NCI-H1092 (cell line): Measurements from ENCODE around the gene EXOC3L4.
A peak's percentile ranks its signal among the peaks of the same experiment; 100 is the strongest.
"Not testable (repeated sequence)": the region's sequence is repeated elsewhere in the genome, so short reads cannot be mapped to it uniquely, and the experiment has no call there.

Experiments
- DNase-seq: peaks from one replicate; lab custom pipeline; 2025; lab: John Stamatoyannopoulos, UW

EXOC3L4 gene

DNA sequence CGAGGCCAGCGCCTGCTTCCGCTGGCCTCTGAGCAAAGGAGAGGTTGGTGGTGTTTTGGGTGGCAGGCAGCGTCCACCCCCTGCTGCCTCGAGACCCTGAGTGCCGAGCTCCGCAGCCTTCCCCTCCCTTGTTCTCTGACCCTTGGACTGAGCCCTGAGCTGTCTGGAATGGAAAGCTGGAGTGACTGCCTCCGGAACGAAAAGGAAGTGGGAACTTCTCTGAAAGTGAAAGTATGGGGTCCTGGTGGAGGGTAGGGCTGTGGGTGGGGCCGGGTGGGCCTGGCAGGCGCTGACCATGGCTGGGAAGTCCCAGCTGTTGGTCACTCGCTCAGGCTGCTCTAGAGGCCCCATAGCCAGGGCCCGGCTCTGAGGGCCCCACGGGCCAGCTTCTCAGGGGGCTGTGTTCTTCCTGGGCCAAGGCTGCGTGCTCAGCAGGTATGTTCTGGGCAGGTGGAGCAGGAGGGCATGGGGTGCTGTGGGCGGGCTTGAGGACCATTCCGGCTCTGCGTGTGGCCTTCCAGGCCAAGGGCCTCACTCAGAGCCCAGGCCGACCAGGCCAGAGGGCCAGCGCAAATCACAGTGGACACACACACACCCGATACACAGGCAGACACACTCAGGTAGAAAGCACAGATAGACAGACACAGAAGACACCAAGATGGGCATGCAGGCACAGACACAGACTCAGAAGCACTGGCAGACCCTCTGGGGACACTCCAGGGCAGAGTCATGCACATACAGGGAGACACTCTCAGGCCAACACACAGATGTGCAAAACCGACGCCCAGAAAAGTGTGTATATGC lies at the start of gene EXOC3L4:
EXOC3L4 (plus strand) TSS at position 320 of the 804 bp plus-strand sequence. CDS start 5,495 bp downstream, outside the sequence.
- no peak for DNase-seq

DNA sequence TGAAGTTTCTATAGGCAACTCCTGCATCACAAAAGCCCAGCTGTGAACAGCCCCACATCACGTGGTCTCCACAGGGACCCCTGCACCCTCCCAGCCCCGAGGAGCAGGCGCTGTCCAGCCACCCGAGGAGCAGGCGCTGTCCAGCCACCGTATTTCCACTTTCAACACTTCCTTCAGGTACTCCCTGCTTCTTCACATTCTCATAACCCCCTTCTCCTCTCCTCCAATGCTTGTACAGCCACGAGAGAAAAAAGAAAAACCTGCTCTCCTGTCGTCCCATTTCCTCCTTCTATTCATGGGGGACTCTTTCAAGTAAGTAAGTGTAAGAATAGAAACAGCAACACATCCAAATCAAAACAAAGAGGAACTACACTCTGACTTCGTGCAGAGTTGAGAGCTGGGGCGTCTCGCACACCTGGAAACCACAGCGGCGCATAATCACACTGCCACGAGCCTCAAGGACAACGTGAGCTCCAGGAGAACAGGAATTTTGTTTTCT lies 49.1 kb upstream of the EXOC3L4 start:
- DNase-seq: no peak

DNA sequence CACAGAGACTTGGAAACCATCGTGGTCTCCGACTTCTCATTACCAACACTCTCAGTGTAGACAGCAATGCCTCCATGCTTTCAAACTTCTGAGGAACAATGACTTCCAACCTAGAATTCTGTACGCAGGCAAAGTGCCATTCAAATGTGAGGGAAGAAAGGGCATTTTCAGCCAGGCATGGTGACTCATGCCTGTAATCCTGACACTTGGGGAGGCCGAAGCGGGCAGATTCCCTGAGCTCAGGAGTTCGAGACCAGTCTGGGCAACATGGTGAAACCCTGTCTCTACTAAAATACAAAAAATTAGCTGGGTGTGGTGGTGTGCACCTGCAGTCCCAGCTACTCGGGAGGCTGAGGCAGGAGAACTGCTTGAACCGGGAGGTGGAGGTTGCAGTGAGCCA lies 47.1 kb upstream of the EXOC3L4 start:
- DNase-seq: not testable (repeated sequence)

DNA sequence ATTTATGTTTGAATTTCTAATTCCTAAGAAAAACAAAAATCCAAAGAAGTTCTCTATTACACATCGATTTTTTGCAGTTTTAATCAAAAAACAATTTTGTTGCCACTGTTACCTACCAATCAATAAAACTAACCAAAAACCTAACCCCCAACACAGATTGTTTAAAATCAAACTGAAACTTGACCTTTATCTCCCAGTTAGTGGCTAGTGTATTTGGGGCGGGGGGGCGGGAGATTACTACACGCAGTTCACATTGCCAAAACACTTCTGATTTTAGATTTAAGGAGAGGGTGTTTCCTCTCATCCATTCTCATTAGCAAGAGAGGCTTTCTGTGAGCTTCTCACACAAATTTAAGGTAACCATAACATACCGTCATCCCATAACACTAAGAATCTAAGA lies 43.6 kb upstream of the EXOC3L4 start:
- DNase-seq: no peak

DNA sequence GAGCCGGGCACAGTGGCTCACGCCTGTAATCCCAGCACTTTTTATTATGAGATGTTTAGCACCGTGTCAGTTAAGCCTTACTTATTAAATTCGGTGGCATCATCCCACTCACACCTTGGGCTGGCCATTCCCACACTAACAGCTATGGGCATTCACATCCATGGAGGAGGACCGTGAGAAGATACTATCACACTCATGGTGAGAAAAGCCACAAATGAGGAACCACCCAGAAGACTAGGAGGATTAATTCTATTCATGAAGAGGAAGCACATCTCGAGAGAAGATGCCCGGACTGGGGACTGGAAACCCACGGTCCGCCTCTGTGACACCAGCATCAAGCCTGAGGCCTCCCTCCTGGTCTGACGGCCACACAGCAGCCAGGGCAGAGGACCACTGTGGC lies 42.1 kb upstream of the EXOC3L4 start:
- no peak for DNase-seq

DNA sequence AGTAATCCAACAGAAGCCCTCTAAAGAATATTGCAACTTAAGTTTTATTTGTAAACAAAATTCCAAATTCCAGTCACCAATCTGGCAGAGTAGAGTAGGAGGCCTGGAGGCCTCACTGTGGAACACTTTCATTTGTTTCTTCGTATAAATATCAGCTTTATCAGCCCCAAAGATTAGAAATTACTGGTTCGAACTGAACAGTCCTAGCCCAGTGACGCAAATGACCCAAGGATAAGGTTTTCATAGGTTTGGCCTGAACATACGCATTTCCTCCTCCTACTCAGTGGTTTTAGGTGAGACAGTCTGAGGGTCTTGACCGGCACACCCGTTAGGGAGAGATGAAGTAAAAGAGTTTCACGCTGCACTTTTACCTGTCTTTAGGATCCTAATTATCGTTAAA lies 38.8 kb upstream of the EXOC3L4 start:
- DNase-seq: no peak

DNA sequence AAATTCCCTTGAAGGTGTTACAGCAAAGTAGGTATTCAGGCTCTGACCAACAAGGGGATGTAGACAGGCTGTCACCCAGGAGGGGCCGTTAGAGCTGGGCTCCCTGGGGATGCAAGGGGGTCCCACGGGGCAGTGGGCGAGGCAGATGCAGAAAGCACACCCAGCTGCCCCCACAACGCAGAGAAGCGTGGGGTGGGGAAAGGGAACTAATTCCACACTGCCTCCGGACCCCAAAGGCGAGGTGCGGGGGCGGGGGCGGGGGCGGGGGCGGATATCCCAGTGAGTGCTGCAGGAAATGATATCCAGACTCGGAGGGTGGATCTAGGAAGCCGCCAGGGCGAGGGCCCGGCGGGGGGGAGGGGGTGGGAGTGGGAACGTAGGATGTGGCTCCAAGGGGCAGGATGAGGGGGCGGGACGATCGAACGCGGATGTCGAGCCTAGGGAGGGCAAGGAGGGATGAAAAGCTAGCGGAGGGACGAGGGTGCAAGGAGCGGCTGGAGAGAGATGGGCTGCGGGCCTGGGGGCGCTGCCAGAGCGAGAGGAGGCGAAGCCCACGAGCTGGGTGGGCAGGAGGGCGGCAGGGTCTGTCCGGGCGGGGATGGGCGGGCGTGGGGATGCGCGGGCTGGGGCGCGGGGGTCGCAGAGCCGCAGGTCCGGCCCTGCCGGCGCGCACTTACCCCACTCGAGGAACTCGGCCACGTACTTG lies 38.0 kb upstream of the EXOC3L4 start:
- DNase-seq: no peak

DNA sequence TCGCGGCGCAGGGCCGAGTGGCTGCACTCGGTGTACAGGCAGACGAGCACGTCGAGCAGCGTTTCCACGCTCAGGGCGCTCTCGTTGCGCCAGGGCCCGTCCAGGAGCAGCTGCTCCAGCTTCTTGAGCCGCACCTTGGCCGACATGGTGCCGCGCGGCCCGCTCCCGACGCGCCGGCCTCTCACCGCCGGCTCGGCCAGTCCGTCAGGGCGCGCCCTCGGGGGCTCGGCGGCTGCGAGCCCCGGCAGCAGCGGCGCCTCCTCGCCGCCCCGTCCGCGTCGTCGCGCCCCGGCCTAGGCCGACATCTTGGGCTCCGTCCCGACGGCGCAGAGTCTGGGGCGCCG lies 37.5 kb upstream of the EXOC3L4 start:
- DNase-seq: no peak

DNA sequence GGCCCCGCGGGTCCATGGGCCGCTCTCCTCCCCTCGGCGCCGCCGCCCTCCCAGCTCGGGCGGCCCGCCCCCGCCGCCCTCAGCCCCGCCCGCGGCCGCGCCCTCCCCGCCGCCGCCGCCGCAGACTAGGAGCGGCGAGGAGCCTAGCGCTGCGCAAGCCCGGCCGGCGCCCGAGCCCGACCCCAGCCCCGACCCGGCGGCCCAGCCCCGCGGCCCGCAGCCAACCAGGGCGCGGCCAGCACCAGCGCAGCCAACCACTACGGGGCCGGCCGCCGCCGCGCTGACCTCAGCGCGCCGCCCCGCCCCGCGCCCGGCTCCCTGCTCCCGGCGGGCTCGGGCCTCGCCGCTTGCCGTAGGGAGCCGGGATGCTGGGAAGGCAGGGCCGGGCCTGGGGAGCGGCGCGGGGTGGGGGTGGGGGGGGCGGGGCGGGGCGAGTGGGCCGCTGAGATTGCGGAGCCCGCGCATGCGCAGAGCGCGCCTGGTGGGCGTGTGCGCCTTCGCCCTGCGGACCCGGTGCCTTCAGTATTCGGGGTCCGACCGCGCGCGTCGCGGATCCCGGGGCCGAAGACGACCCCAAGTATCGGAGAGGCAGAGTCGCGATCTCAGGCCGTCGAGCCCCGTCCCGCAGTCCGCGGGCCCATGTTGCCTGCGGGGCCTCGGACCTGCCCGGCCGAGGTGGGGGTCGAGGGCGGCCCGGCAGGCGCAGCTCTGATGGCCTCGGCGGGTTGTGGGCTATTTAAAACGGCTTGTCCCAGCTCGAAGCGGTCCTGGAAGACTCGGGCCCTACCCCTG lies 37.0 kb upstream of the EXOC3L4 start, which contains the start of gene CDC42BPB:
CDC42BPB (minus strand) TSS at position 178 of the 792 bp plus-strand sequence. CDS start 376 bp downstream, outside the sequence.
- DNase-seq: peak; percentile 86

DNA sequence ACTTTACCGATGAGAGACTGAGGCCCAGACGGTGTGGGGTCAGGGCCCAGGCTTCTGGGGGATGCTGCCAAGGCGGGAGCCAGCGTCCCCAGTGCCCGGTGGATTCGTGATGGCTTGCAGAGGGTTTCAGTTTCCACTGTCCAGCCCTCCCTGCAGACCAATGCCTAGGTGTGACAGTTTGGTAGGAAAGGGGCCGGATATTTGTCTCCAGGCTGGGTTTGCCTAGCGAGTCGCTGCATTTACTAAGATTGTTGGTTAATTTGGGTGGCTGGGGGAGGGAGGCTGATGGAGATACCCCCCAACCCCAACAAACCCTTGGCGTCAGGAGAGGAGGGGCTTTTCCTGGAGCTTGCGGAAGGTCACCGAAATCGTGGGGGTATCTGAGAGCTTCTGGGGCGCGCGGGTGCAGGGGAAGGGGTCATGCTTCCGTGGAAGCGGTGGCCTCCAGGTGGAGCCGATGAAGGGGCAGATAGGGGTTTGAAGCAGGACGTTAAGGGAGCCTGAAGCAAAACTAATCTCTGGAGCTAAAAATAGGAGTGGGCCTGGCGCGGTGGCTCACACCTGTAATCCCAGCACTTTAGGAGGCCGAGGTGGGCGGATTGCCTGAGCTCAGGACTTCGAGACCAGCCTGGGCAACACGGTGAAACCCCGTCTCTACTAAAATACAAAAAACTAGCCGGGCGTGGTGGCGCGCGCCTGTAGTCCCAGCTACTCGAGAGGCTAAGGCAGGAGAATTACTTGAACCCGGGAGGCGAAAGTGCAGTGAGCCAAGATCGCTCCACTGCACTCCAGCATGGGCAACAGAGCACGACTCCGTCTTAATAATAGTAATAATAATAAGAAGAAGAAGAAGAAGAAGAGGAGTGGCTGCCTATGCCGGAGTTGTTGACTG lies 36.1 kb upstream of the EXOC3L4 start:
- no peak for DNase-seq

DNA sequence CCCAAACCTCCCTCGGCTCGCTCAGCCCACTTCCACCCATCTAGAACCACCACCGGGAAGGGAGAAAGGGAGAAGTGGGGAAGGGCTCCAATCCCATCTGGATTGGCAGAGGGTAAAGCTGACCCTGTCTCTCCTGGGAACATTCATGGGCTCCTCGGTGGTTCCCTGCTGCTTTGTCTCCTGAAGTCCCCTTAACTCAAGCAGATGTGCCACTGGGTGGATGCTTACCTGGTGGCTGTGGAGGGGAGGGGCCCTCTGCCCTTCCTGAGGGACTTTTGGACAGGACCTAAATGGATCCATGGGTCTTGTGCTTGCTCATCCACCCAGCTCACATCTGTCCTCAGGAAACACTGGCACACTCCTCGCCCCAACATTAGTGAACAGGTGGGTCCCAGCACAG lies 35.0 kb upstream of the EXOC3L4 start:
- DNase-seq: no peak

DNA sequence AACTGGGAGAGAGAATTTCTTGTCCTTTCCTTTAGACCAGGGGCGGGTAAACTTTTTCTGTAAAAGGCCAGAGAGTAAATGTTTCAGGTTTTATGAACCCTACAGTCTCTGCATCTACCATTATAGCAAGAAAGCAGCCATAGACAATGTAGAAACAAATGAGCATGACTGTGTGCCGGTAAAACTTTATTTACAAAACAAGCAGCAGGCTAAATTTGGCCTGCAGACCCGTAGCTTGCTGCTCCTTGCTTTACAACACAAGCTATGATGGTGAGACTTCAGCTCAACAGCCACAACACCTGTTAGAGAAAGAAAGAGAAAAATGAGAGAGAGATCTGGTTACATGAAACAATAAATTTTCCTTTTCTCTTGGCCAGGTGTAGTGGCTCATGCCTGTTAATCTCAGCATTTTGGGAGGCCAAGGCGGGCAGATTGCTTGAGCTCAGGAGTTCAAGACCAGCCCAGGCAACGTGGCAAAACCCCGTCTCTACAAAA lies 33.0 kb upstream of the EXOC3L4 start:
- no peak for DNase-seq

DNA sequence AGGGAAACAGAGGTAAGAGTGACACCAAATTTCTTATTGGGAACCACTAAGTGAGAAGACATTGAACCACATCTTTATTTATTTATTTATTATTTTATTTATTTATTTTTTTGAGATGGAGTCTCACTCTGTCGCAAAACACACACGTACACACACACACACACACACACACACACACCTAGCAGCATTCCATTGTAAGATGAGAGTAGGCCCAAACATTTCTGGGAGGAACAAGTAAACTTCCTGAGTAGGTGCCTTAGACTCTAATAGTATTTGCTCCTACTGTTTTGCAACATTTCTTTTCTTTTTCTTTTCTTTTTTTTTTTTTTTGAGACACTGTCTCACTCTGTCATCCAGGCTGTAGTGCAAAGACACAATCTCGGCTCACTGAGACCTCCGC lies 30.1 kb upstream of the EXOC3L4 start:
- no peak for DNase-seq

DNA sequence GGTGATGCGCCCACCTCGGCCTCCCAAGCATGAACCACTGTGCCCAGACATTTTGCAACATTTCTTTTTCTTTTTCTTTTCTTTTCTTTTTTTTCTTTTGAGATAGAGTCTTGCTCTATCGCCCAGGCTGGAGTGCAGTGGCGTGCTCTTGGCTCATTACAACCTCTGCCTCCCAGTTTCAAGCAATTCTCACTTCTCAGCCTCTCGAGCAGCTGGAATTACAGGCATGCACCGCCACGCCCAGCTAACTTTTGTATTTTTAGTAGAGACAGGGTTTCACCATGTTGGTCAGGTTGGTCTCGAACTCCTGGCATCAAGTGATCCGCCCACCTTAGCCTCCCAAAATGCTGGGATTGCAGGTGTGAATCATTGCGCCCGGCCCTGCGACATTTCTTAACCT lies 29.5 kb upstream of the EXOC3L4 start:
- DNase-seq: no peak

DNA sequence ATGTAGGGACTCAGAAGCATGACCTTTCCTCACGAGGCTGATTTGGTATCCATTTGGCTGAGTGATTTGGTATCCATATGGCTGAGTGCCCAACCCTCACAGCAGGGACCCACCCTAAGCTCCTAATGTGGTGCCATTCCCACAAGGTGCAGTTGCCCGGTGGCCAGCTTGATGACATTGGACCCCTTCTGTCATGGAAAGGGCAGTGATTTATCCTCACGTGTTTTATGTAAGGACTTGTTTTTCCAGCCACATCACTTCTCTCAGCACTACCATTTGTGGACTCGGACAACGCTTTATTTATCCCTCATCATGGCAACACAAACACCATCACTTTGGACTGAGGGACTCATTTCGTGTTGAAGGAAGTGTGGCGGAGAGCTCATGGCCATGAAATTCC lies 28.7 kb upstream of the EXOC3L4 start:
- no peak for DNase-seq

DNA sequence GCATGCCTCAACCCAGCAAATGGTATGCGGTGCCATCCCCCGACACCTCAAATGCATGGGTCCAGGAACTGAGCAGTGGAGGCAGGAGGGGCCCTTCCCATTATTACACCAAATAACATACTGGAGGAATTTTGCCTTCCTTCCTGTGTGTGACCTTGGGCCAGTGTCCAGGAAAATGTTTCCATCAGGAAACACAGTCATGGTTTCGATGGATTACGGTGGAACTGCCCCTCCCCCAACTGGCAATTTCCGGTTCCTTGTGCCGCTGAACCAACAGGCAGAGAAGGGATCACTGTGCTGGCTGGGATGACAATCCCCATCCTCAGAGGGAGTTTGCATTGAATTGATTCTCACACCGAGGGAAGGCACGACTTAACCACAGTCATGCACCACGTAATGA lies 28.1 kb upstream of the EXOC3L4 start:
- no peak for DNase-seq

DNA sequence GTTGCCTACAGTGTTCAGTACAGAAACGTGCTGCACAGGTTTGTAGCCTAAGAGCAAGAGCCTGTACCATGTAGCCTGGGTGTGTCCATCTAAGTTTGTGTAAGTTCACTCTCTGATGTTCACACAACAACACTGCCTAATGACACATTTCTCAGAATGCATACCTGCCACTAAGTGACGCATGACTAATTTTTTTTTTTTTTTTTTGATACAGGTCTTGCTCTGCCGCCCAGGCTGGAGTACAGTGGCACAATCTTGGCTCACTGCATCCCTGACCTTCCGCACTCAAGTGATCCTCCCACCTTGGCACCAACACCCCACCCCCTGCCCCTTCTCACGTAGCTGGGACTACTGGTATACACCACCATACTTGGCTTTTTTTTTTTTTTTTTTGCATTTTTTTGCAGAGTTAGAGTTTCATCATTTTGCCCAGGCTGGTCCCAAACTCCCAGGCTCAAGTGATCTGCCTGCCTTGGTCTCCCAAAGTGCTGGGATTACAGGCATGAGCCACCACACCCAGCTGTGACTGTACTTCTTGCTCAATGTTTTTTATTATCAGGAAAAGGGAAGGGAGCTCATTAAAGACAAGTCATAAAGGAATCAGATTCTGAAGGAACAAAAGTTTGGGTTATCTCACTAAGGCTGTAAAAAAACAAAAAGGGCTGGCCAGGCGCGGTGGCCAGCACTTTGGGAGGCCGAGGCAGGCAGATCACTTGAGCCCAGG lies 27.1 kb upstream of the EXOC3L4 start:
- DNase-seq: no peak

DNA sequence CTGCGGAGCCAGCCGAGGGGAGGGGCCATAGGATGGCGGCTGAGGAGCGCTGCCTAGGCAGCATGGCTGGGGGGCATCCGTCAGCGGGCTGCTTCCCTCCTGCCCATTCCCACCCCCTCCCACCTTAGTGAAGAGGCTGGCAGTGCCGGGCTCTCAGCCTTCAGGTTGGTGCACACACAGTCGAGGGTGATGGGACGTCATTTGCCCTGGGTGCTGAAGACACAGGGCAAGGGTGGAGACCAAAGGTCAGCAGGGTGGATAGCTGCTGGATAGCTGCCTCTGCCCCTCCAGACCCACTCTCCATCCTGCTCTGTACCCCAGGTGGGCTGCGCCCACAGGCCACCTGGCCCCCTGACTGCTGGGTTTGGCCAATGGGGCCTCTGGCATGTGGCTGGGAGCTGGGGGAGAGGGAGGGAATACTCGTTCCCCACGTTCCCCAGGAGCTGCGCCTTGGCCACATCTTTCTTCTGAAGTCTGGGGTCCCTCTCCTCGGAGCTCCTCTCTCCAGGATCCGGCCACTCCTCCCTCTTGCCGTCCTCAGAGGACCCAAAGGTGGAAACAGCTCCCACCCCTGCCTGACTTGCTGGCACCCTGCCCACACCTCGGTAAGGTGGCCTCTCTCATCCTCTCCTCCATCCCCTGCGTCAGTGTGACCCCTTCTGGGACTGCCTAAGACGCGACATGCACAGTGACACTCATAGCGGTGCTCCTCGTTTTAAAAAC lies 26.0 kb upstream of the EXOC3L4 start:
- no peak for DNase-seq

DNA sequence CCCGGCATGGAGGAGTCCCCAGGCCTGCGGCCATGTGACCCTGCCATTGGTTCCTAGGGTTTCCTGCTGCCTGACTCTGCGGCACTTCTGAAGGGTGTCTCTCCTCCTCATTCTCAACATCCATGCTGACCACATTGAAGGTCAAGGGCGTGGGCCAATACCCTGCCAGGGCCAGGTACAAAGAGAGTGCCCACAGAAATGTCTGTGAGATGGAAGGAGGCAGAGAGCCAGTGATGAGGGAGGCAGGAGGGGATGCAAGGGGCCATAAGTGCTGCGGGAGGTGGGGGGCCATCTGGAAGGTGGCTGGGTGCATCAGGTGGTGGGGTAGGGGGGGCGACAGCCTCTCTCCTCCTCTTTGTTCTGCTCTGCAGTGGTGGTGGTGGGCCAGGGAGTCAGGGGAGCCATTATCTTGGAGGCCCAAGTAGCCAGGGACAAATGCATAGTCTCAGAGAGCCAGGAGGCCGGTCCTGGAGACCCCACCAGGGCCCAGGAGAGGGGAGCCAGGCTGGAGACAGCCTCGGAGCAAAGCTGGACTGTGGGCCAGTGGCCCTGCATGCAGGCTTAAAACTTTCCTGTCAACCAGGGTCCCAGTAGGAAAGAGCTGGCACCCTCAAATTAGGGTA lies 24.2 kb upstream of the EXOC3L4 start:
- DNase-seq: no peak
